ENCODE results near the gene MFSD2A. TPM values are rescaled to one million over a fixed set of nuclear protein-coding genes. Genes with fewer than 3 reads are reported as not detected.

Gene MFSD2A
- total RNA-seq, 1 experiment from 2014 or later, result 12.1 TPM

DNA sequence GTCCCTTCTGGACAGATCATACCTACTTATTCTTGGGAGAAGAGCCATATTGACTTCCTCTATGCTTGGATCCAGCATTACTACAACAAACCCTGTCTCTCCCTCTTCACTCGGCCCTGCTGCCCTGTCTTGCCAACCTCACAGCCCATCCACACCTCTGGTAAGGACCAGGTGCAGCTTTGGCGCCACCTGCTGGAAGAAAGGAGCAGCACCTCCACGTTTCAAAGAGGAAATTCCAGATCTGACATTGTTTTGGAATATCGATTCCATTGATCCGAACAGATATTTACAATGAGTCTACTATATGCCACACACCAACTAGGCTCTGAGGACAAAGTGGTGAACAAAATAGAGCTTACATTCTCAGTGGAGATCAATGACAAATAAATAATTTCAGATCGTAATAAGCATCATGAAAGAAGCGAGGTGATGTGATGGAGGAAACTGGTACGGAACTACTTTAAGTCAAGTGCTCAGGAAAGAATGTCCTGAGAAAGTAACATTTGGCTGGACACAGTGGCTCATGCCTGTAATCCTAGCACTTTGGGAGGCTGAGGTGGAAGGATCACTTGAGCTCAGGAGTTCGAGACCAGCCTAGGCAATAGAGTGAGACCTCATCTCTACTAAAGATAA lies 18.7 kb downstream of the MFSD2A start:
- H3K79me2 ChIP-seq (ENCODE audit: low read length), result no peaks in the 10 kb centered on the region
- intact Hi-C loops (cut with micrococcal nuclease), result loop anchor here (1.0 kb wide), 3 partner anchors 54 to 157 kb away; no protein-coding TSS in a partner anchor
- H3K9me3 ChIP-seq (ENCODE audit: low read length), result no peaks in the 10 kb centered on the region
- H3K27me3 ChIP-seq (ENCODE audit: low read length), result no peaks in the 10 kb centered on the region
- no peaks in the 10 kb centered on the region for H3F3A ChIP-seq (ENCODE audit: low read length, unreplicated experiment)
- H3K4me1 ChIP-seq (ENCODE audit: insufficient read depth, low read length), result no peaks in the 10 kb centered on the region
- H3K9me2 ChIP-seq (replicated peaks; ENCODE audit: low read length), result no peaks in the 10 kb centered on the region
- no peak overlapping the region for H3K27ac ChIP-seq (ENCODE audit: low read length)
- H4K20me1 ChIP-seq (ENCODE audit: low read length), result no peaks in the 10 kb centered on the region
- H2AFZ ChIP-seq (ENCODE audit: low read length), result peak overlapping the region; percentile 54
- TF ChIP-seq, protein P1, sequence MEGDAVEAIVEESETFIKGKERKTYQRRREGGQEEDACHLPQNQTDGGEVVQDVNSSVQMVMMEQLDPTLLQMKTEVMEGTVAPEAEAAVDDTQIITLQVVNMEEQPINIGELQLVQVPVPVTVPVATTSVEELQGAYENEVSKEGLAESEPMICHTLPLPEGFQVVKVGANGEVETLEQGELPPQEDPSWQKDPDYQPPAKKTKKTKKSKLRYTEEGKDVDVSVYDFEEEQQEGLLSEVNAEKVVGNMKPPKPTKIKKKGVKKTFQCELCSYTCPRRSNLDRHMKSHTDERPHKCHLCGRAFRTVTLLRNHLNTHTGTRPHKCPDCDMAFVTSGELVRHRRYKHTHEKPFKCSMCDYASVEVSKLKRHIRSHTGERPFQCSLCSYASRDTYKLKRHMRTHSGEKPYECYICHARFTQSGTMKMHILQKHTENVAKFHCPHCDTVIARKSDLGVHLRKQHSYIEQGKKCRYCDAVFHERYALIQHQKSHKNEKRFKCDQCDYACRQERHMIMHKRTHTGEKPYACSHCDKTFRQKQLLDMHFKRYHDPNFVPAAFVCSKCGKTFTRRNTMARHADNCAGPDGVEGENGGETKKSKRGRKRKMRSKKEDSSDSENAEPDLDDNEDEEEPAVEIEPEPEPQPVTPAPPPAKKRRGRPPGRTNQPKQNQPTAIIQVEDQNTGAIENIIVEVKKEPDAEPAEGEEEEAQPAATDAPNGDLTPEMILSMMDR (conservative IDR thresholded peaks at IDR 0.05; ENCODE audit: low read depth, low read length), result peak; percentile 98
- TF ChIP-seq EZH2phosphoT487 (IDR thresholded peaks at IDR 0.05; ENCODE audit: borderline replicate concordance, low read length) (no peak), EZH2 (IDR thresholded peaks at IDR 0.05; ENCODE audit: low read length, unreplicated experiment) (no peak)
- ATAC-seq, result peak; percentile 86
- CTCF ChIA-PET, result interaction anchor here (0.9 kb wide), 1 partner anchor 54 kb away, joined by 8 read pairs; no protein-coding TSS in a partner anchor
- no TSS peak for BruUV-seq (replicated peaks)
- no peak overlapping the region for H3K9ac ChIP-seq (ENCODE audit: low read length)
- no peaks in the 10 kb centered on the region; the same call in 1 of the 2 replicates for H3K36me3 ChIP-seq (ENCODE audit: low read depth, low read length)
- DNase-seq, result peak; percentile 78
- POLR2A ChIA-PET (ENCODE audit: unreplicated experiment), result no interaction called here
- peak overlapping the region; percentile 65 for H3K4me2 ChIP-seq (ENCODE audit: low read length)
- peak overlapping the region; percentile 45; the same call in 1 of the 2 replicates for H3K4me3 ChIP-seq (ENCODE audit: low read length)

DNA sequence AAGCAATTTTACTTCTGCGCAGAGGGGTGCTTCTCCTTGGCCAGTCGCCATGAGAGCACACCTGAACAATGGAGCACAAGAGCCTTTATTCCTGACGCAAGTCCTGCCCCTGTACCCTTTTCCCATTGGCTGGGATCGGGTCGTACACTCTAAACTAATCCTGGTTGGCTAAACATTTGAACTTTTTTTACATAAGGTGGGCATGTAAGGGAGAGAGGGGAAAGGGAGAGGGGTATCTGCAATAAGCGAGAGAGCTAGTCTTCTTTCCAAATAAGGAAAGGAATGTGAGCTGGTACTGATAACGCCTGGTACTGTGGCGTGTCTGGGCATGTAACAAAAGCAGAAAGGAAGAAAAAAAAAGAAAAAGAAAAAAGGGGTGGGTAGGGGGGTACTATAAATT lies 21.8 kb downstream of the MFSD2A start:
- Histone ChIP-seq H3K9me3 (ENCODE audit: low read length) (no peaks in the 10 kb centered on the region), H3K4me2 (ENCODE audit: low read length) (no peak overlapping the region), H3K27ac (ENCODE audit: low read length) (no peak overlapping the region), H3K4me3 (ENCODE audit: low read length) (no peak overlapping the region), H3K9ac (ENCODE audit: low read length) (no peak overlapping the region), H3K36me3 (ENCODE audit: low read depth, low read length) (no peaks in the 10 kb centered on the region; the same call in 1 of the 2 replicates), H2AFZ (ENCODE audit: low read length) (no peak overlapping the region), H3K79me2 (ENCODE audit: low read length) (no peaks in the 10 kb centered on the region), H4K20me1 (ENCODE audit: low read length) (no peaks in the 10 kb centered on the region), H3F3A (ENCODE audit: low read length, unreplicated experiment) (no peaks in the 10 kb centered on the region), H3K27me3 (ENCODE audit: low read length) (no peaks in the 10 kb centered on the region), H3K9me2 (replicated peaks; ENCODE audit: low read length) (no peaks in the 10 kb centered on the region), H3K4me1 (ENCODE audit: insufficient read depth, low read length) (peaks cover 9% of the 10 kb centered on the region)
- TF ChIP-seq EZH2phosphoT487 (IDR thresholded peaks at IDR 0.05; ENCODE audit: borderline replicate concordance, low read length) (no peak), EZH2 (IDR thresholded peaks at IDR 0.05; ENCODE audit: low read length, unreplicated experiment) (no peak)
- TF ChIP-seq, protein P1 (conservative IDR thresholded peaks at IDR 0.05; ENCODE audit: low read depth, low read length), result no peak
- ChIA-PET CTCF (no interaction called here), POLR2A (ENCODE audit: unreplicated experiment) (no interaction called here)
- ATAC-seq (no peak), DNase-seq (no peak)
- BruUV-seq (replicated peaks), result no TSS peak
- intact Hi-C loops (cut with micrococcal nuclease), result no loop called here

DNA sequence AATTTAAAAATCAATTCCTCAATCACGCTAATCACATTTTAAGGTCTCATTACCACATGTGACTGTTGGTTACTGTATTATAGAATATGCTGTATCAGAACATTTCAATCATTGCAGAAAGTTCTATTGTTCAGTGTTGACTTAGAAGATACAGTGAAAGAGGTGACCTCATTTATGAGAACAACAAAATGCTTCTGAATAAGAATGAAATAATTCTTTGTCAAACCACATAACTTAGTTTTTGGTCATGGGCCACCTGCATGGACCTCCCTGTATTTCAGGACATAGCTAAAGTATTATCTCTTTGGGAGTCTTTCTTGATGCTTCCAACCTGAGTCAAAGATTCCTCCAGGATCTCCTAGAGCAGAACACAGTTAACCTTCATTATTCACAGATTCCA lies 22.3 kb downstream of the MFSD2A start:
- POLR2A ChIA-PET (ENCODE audit: unreplicated experiment), result no interaction called here
- CTCF ChIA-PET, result no interaction called here
- H3F3A ChIP-seq (ENCODE audit: low read length, unreplicated experiment), result no peaks in the 10 kb centered on the region
- H3K27me3 ChIP-seq (ENCODE audit: low read length), result no peaks in the 10 kb centered on the region
- TF ChIP-seq, protein P1 (conservative IDR thresholded peaks at IDR 0.05; ENCODE audit: low read depth, low read length), result no peak
- TF ChIP-seq EZH2phosphoT487 (IDR thresholded peaks at IDR 0.05; ENCODE audit: borderline replicate concordance, low read length), result no peak
- TF ChIP-seq EZH2 (IDR thresholded peaks at IDR 0.05; ENCODE audit: low read length, unreplicated experiment), result no peak
- no peak overlapping the region for H3K27ac ChIP-seq (ENCODE audit: low read length)
- H4K20me1 ChIP-seq (ENCODE audit: low read length), result no peaks in the 10 kb centered on the region
- H3K4me2 ChIP-seq (ENCODE audit: low read length), result no peak overlapping the region
- H3K36me3 ChIP-seq (ENCODE audit: low read depth, low read length), result no peaks in the 10 kb centered on the region; the same call in 1 of the 2 replicates
- intact Hi-C loops (cut with micrococcal nuclease), result no loop called here
- H3K4me3 ChIP-seq (ENCODE audit: low read length), result no peak overlapping the region
- H3K79me2 ChIP-seq (ENCODE audit: low read length), result no peaks in the 10 kb centered on the region
- H3K9me2 ChIP-seq (replicated peaks; ENCODE audit: low read length), result no peaks in the 10 kb centered on the region
- no peak for ATAC-seq
- no peaks in the 10 kb centered on the region for H3K9me3 ChIP-seq (ENCODE audit: low read length)
- peak; percentile 39 for DNase-seq
- H2AFZ ChIP-seq (ENCODE audit: low read length), result no peak overlapping the region
- BruUV-seq (replicated peaks), result no TSS peak
- H3K9ac ChIP-seq (ENCODE audit: low read length), result no peak overlapping the region
- peaks cover 14% of the 10 kb centered on the region for H3K4me1 ChIP-seq (ENCODE audit: insufficient read depth, low read length)

Data from PC-3 (cell line).